ENCODE data around the gene NOVA2.

DNA sequence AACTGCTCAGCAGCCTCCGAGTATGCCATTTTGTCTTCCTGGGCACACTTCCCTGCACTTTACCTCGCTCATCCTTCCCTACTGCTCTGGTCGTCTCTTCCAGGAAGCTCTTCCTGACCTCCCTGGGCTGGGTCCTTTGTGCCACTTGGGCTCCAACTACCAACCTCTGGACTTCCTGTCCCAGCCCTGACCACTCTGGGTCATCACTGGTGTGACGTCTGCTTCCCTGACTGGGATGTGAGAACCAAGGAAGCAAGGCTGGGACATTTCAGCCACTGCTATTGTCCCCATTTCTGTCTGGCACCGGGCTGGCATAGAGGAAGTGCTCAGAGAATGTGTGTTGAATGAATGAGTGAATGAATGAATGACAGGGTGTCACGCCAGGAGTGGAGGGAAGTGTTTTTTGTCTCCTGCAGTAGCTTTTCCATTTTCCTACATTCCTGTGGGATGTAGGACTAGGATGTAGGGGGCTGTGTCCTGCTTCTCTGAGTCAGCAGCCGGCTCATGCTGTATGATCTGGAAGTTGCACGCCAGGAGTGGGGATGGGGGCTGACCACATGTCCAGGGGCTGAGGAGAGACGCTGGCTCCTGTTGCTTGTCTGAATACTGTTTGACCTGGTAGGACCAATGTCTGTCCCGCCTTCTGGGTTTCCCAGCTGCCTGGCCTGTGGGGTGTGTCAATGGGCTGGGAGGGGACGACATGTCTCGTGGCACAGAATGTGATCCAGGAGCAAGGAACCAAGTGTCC, 14.7 kb downstream of the NOVA2 start:
- TF ChIP-seq, protein P1, sequence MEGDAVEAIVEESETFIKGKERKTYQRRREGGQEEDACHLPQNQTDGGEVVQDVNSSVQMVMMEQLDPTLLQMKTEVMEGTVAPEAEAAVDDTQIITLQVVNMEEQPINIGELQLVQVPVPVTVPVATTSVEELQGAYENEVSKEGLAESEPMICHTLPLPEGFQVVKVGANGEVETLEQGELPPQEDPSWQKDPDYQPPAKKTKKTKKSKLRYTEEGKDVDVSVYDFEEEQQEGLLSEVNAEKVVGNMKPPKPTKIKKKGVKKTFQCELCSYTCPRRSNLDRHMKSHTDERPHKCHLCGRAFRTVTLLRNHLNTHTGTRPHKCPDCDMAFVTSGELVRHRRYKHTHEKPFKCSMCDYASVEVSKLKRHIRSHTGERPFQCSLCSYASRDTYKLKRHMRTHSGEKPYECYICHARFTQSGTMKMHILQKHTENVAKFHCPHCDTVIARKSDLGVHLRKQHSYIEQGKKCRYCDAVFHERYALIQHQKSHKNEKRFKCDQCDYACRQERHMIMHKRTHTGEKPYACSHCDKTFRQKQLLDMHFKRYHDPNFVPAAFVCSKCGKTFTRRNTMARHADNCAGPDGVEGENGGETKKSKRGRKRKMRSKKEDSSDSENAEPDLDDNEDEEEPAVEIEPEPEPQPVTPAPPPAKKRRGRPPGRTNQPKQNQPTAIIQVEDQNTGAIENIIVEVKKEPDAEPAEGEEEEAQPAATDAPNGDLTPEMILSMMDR (conservative IDR thresholded peaks at IDR 0.05): no peak
- no peak for TF ChIP-seq EZH2 (IDR thresholded peaks at IDR 0.05; ENCODE audit: low read depth)
